H9 (cell line): Measurements from ENCODE around the gene CHADL. TPM values are rescaled to one million over a fixed set of nuclear protein-coding genes. Genes with fewer than 3 reads are reported as not detected.

Experiments
- DNase-seq: peaks from one replicate; pipeline ENCODE4 v3.0.0-alpha.2; 2017
- H2AFZ ChIP-seq: one replicate; pipeline ENCODE4 v1.6.1; 2013; ENCODE audit warnings: mild to moderate bottlenecking, low read length, control low read depth, moderate library complexity
- H2AK5ac ChIP-seq: 2 replicates; pipeline ENCODE4 v1.6.1; 2013; ENCODE audit warnings: low read length, control low read depth, mixed read lengths; ENCODE audit not compliant: insufficient read length
- H2BK120ac ChIP-seq: one replicate; pipeline ENCODE4 v1.6.1; 2013; ENCODE audit warnings: low read depth, mild to moderate bottlenecking, low read length, control low read depth, inconsistent platforms; ENCODE audit not compliant: poor library complexity, severe bottlenecking
- H2BK12ac ChIP-seq: 2 replicates; pipeline ENCODE4 v1.6.1; 2013; ENCODE audit warnings: low read length, control low read depth, mixed read lengths, low read depth; ENCODE audit not compliant: insufficient read length
- H2BK15ac ChIP-seq: 2 replicates; pipeline ENCODE4 v1.6.1; 2013; ENCODE audit warnings: low read depth, low read length, control low read depth
- H2BK20ac ChIP-seq: one replicate; pipeline ENCODE4 v1.6.1; 2013; ENCODE audit warnings: low read depth, mild to moderate bottlenecking, low read length, control low read depth, inconsistent platforms; ENCODE audit not compliant: poor library complexity, severe bottlenecking
- H2BK5ac ChIP-seq: 2 replicates; pipeline ENCODE4 v1.6.1; 2013; ENCODE audit warnings: low read length, control low read depth, mixed read lengths; ENCODE audit not compliant: insufficient read length
- H3K14ac ChIP-seq: 2 replicates; pipeline ENCODE4 v1.6.1; 2013; ENCODE audit warnings: low read length, control low read depth; ENCODE audit not compliant: insufficient read depth
- H3K18ac ChIP-seq: 2 replicates; pipeline ENCODE4 v1.6.1; 2013; ENCODE audit warnings: low read depth, mild to moderate bottlenecking, mixed read lengths, low read length, control low read depth; ENCODE audit not compliant: insufficient read length
- H3K23ac ChIP-seq: 2 replicates; pipeline ENCODE4 v1.6.1; 2013; ENCODE audit warnings: low read length, control low read depth, mixed read lengths, low read depth; ENCODE audit not compliant: insufficient read length
- H3K23me2 ChIP-seq: 2 replicates; pipeline ENCODE4 v1.6.1; 2013; ENCODE audit warnings: low read depth, mild to moderate bottlenecking, mixed read lengths, low read length, control low read depth; ENCODE audit not compliant: insufficient read length, poor library complexity, severe bottlenecking
- H3K27ac ChIP-seq: 2 replicates; pipeline ENCODE4 v1.5.1; 2013; ENCODE audit warnings: low read length, control low read depth, mixed read lengths, low read depth; ENCODE audit not compliant: insufficient read length
- H3K27me3 ChIP-seq: 2 replicates; pipeline ENCODE4 v1.6.1; 2013; ENCODE audit warnings: low read length, control low read depth, inconsistent platforms; ENCODE audit not compliant: insufficient read depth
- H3K4ac ChIP-seq: 2 replicates; pipeline ENCODE4 v1.6.1; 2013; ENCODE audit warnings: low read depth, mild to moderate bottlenecking, control low read depth, inconsistent platforms, low read length, moderate library complexity
- H3K4me1 ChIP-seq: 2 replicates; pipeline ENCODE4 v1.6.1; 2013; ENCODE audit warnings: low read length, control low read depth, inconsistent platforms; ENCODE audit not compliant: insufficient read depth
- H3K4me2 ChIP-seq: 2 replicates; pipeline ENCODE4 v1.6.1; 2013; ENCODE audit warnings: low read length, control low read depth, mixed read lengths; ENCODE audit not compliant: insufficient read length, insufficient read depth
- H3K56ac ChIP-seq: 2 replicates; pipeline ENCODE4 v1.6.1; 2013; ENCODE audit warnings: low read depth, mild to moderate bottlenecking, mixed read lengths, low read length, control low read depth; ENCODE audit not compliant: insufficient read length
- H3K79me1 ChIP-seq: 2 replicates; pipeline ENCODE4 v1.6.1; 2013; ENCODE audit warnings: low read depth, mild to moderate bottlenecking, moderate library complexity, low read length, control low read depth, inconsistent platforms; ENCODE audit not compliant: insufficient read depth, poor library complexity, severe bottlenecking
- H3K79me2 ChIP-seq: 2 replicates; pipeline ENCODE4 v1.6.1; 2013; ENCODE audit warnings: low read length, control low read depth, inconsistent platforms; ENCODE audit not compliant: insufficient read depth
- H3K9ac ChIP-seq: 2 replicates; pipeline ENCODE4 v1.6.1; 2013; ENCODE audit warnings: low read length, control low read depth, mixed read lengths; ENCODE audit not compliant: insufficient read length; ENCODE audit errors: extremely low read depth
- H3K9me3 ChIP-seq: one replicate; pipeline ENCODE4 v1.6.1; 2013; ENCODE audit warnings: low read depth, low read length, inconsistent platforms; ENCODE audit not compliant: control insufficient read depth
- H3T11ph ChIP-seq: one replicate; pipeline ENCODE4 v1.6.1; 2013; ENCODE audit warnings: mild to moderate bottlenecking, low read length, control low read depth, inconsistent platforms
- H4K20me1 ChIP-seq: one replicate; pipeline ENCODE4 v1.6.1; 2013; ENCODE audit not compliant: control insufficient read depth, insufficient read length, insufficient read depth
- H4K5ac ChIP-seq: 2 replicates; pipeline ENCODE4 v1.6.1; 2013; ENCODE audit warnings: low read depth, mild to moderate bottlenecking, mixed read lengths, low read length, control low read depth; ENCODE audit not compliant: insufficient read length
- H4K8ac ChIP-seq: replicated peaks from 2 replicates; pipeline ENCODE4 v1.6.1; 2013; ENCODE audit warnings: low read length, control low read depth, mixed read lengths, low read depth; ENCODE audit not compliant: insufficient read length
- H4K91ac ChIP-seq: 2 replicates; pipeline ENCODE4 v1.6.1; 2013; ENCODE audit warnings: low read depth, mild to moderate bottlenecking, moderate library complexity, mixed read lengths, low read length, control low read depth; ENCODE audit not compliant: insufficient read length
- H3K27ac Mint-ChIP-seq, 3 experiments: 2 replicates in 2 of 3; 3 replicates in 1 of 3; pipeline ENCODE4 v1.8.0; 2020 to 2021; ENCODE audit warnings: mixed read lengths in 3 of 3, mild to moderate bottlenecking in 1 of 3, moderate library complexity in 1 of 3
- H3K27me3 Mint-ChIP-seq: 2 replicates; pipeline ENCODE4 v1.8.0; 2021; ENCODE audit warnings: low read depth, mild to moderate bottlenecking, moderate library complexity, mixed read lengths
- H3K36me3 Mint-ChIP-seq, 3 experiments: 2 replicates in 2 of 3; 3 replicates in 1 of 3; pipeline ENCODE4 v1.8.0; 2020 to 2021; ENCODE audit warnings: low read depth in 3 of 3, mixed read lengths in 3 of 3; ENCODE audit not compliant: insufficient read depth in 1 of 3
- H3K4me1 Mint-ChIP-seq, 2 experiments: 2 replicates each; pipeline ENCODE4 v1.8.0; 2020; ENCODE audit warnings: mixed read lengths in 2 of 2
- H3K4me3 Mint-ChIP-seq, 2 experiments: 2 replicates in 1 of 2; 3 replicates in 1 of 2; pipeline ENCODE4 v1.8.0; 2020 to 2021; ENCODE audit warnings: mild to moderate bottlenecking in 2 of 2, mixed read lengths in 2 of 2, moderate library complexity in 1 of 2
- H3K9me3 Mint-ChIP-seq, 2 experiments: 2 replicates in 1 of 2; 3 replicates in 1 of 2; pipeline ENCODE4 v1.8.0; 2020; ENCODE audit warnings: mild to moderate bottlenecking in 2 of 2, mixed read lengths in 2 of 2, moderate library complexity in 1 of 2
- WGBS: extraction: QIAGEN DNeasy Blood & Tissue Kit; methylation state at CpG from one replicate; pipeline ENCODE4 v1.1.7; 2013; ENCODE audit warnings: missing lambda C conversion rate, low lambda C conversion rate, mixed read lengths; ENCODE audit not compliant: insufficient read length; ENCODE audit errors: extremely low coverage; 5-methylcytosine and 5-hydroxymethylcytosine counted together
- total RNA-seq: library from RNA; stranded (reverse); gene quantifications from 2 replicates; pipeline ENCODE4 v1.2.1, GENCODE V29; 2021
- TF ChIP-seq, protein P1 (sequence below): fragments of 200-600 bp; sonication (generic); conservative IDR thresholded peaks from 3 replicates; pipeline ENCODE4 v1.8.0; 2021; ENCODE audit warnings: antibody characterized with exemption, mild to moderate bottlenecking

The CHADL gene
- total RNA-seq, 1 experiment from 2014 or later: 1.6 TPM

DNA sequence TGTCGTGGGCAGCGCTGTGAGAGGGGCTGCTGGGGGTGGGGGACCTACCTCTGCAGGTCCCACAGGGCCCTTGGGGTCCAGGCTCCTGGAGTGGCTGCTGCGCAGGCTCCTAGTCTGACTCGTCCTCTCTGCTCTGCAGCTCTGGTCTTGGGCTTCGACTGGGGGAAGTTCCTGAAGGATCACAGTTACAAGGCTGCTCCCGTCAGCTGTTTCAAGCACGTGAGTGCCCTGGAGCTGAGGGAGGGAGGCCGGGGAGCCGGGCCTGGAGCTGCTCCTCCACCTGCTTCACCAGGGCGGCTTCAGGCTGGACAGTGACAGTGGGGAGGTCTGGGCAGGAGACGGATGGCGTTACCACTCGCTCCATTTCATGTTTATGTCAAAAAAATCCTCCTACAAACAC lies 23.7 kb downstream of the CHADL start:
- no peak overlapping the region for H3K56ac ChIP-seq
- WGBS: no CpG with 5 or more reads among the region's 13 CpGs
- no peak for DNase-seq
- no peak overlapping the region for H3K9ac ChIP-seq
- H3K27ac Mint-ChIP-seq: peak overlapping the region in 1 of 3 experiments; percentile 71; a peak in 3 of 7 replicates
- TF ChIP-seq, protein P1, sequence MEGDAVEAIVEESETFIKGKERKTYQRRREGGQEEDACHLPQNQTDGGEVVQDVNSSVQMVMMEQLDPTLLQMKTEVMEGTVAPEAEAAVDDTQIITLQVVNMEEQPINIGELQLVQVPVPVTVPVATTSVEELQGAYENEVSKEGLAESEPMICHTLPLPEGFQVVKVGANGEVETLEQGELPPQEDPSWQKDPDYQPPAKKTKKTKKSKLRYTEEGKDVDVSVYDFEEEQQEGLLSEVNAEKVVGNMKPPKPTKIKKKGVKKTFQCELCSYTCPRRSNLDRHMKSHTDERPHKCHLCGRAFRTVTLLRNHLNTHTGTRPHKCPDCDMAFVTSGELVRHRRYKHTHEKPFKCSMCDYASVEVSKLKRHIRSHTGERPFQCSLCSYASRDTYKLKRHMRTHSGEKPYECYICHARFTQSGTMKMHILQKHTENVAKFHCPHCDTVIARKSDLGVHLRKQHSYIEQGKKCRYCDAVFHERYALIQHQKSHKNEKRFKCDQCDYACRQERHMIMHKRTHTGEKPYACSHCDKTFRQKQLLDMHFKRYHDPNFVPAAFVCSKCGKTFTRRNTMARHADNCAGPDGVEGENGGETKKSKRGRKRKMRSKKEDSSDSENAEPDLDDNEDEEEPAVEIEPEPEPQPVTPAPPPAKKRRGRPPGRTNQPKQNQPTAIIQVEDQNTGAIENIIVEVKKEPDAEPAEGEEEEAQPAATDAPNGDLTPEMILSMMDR: no peak
- H3K36me3 Mint-ChIP-seq: peaks cover 43 to 80% (median 73%) of the 10 kb centered on the region in 3 experiments
- H3K4ac ChIP-seq: no peak overlapping the region
- H2BK20ac ChIP-seq: no peak overlapping the region
- H3K23ac ChIP-seq: no peak overlapping the region
- H3K79me2 ChIP-seq: no peaks in the 10 kb centered on the region
- no peak overlapping the region for H2BK120ac ChIP-seq
- H3K79me1 ChIP-seq: no peaks in the 10 kb centered on the region
- H3K4me1 ChIP-seq: 0 out of 2 replicates have a peak, but pooled peaks cover 3% of the 10 kb centered on the region
- H4K8ac ChIP-seq: no peak overlapping the region
- no peak overlapping the region for H2BK15ac ChIP-seq
- no peak overlapping the region for H2AK5ac ChIP-seq
- no peak overlapping the region for H2AFZ ChIP-seq
- H3K27me3 Mint-ChIP-seq: no peaks in the 10 kb centered on the region
- H4K5ac ChIP-seq: no peak overlapping the region
- H3K9me3 ChIP-seq: no peaks in the 10 kb centered on the region
- H2BK5ac ChIP-seq: no peak overlapping the region
- H3K27ac ChIP-seq: no peak overlapping the region
- no peak overlapping the region for H3K4me3 Mint-ChIP-seq
- no peaks in the 10 kb centered on the region for H3K27me3 ChIP-seq
- H3K18ac ChIP-seq: no peak overlapping the region
- no peak overlapping the region for H3K14ac ChIP-seq
- H3K4me1 Mint-ChIP-seq: peaks cover 16 to 17% of the 10 kb centered on the region in 2 experiments
- no peaks in the 10 kb centered on the region for H3K23me2 ChIP-seq
- H2BK12ac ChIP-seq: no peak overlapping the region
- peaks cover 8 to 12% of the 10 kb centered on the region in 2 experiments for H3K9me3 Mint-ChIP-seq
- no peak overlapping the region for H3K4me2 ChIP-seq
- no peaks in the 10 kb centered on the region for H4K20me1 ChIP-seq
- no peak overlapping the region for H4K91ac ChIP-seq
- no peak overlapping the region for H3T11ph ChIP-seq
